K562 (cell line): Measurements from ENCODE around the gene CDKN2B.

Experiments
- ELF1 ChIP-seq: fragments of 200-800 bp; sonication (Bioruptor generic); IDR thresholded peaks from 2 replicates; pipeline ENCODE4 v1.6.1; 2016; ENCODE audit warnings: missing genetic modification characterization, missing compliant biosample characterization
- EP300 ChIP-seq: IDR thresholded peaks from 2 replicates; pipeline ENCODE4 v1.6.1; 2012; ENCODE audit warnings: low read length, improper control_type of control experiment
- EZH2 ChIP-seq: IDR thresholded peaks from 2 replicates; pipeline ENCODE4 v1.6.1; 2012; ENCODE audit warnings: low read depth, mild to moderate bottlenecking, inconsistent platforms, low read length, borderline replicate concordance
- KLF6 ChIP-seq: fragments of 250-450 bp; sonication (Bioruptor Pico); IDR thresholded peaks from 2 replicates; pipeline ENCODE4 v1.4.0; 2020; ENCODE audit warnings: mild to moderate bottlenecking, moderate library complexity, borderline replicate concordance
- MEF2A ChIP-seq: IDR thresholded peaks from 2 replicates; pipeline ENCODE4 v1.6.1; 2011; ENCODE audit warnings: low read depth, mild to moderate bottlenecking, low read length, moderate library complexity; ENCODE audit not compliant: control insufficient read depth
- MYC ChIP-seq, 2 experiments: fragments of 250-450 bp in 1 of 2; sonication (Bioruptor Pico) in 1 of 2; IDR thresholded peaks; 2 replicates each; pipeline versions ENCODE4 v1.5.1 to v1.6.1; 2012 to 2021; ENCODE audit warnings: low read depth in 2 of 2, borderline replicate concordance in 1 of 2, improper control_type of control experiment in 1 of 2, low read length in 1 of 2, mild to moderate bottlenecking in 1 of 2, moderate library complexity in 1 of 2
- NRF1 ChIP-seq, 2 experiments: fragments of 450-650 bp; IDR thresholded peaks in 1 of 2; conservative IDR thresholded peaks in 1 of 2; 2 replicates each; pipeline ENCODE4 v1.6.1; 2014; ENCODE audit warnings: mild to moderate bottlenecking in 2 of 2
- POLR2A ChIP-seq: fragments of 450-650 bp; conservative IDR thresholded peaks from 2 replicates; pipeline ENCODE4 v1.6.1; 2016
- RAD51 ChIP-seq: fragments of 450-650 bp; IDR thresholded peaks from 2 replicates; pipeline ENCODE4 v1.7.1; 2016; ENCODE audit warnings: low read depth, mild to moderate bottlenecking, borderline replicate concordance
- SNRNP70 ChIP-seq: fragments of 200-400 bp; formaldehyde crosslinking; optimal IDR thresholded peaks from 2 replicates; pipeline ENCODE3; 2017; ENCODE audit warnings: low read depth, low read length
- ZNF444 ChIP-seq: fragments of 250-450 bp; sonication (Bioruptor Pico); IDR thresholded peaks from 2 replicates; pipeline ENCODE4 v1.4.0; 2020; ENCODE audit warnings: mild to moderate bottlenecking, moderate library complexity
- TF ChIP-seq, protein P1 (sequence below): IDR thresholded peaks from 3 replicates; pipeline ENCODE4 v1.6.1; 2011; ENCODE audit warnings: borderline replicate concordance, mild to moderate bottlenecking, moderate library complexity; ENCODE audit not compliant: insufficient read length; ENCODE audit errors: extremely low read depth
- TF ChIP-seq, protein P2 (sequence below), 3 experiments: IDR thresholded peaks in 2 of 3; conservative IDR thresholded peaks in 1 of 3; 2 replicates each; pipeline ENCODE4 v1.5.1; 2011 to 2012; ENCODE audit warnings: low read length in 3 of 3, mild to moderate bottlenecking in 3 of 3, control low read depth in 2 of 3, improper control_type of control experiment in 1 of 3, inconsistent platforms in 1 of 3, low read depth in 1 of 3, mixed read lengths in 1 of 3, moderate library complexity in 1 of 3; ENCODE audit not compliant: insufficient read depth in 2 of 3

DNA sequence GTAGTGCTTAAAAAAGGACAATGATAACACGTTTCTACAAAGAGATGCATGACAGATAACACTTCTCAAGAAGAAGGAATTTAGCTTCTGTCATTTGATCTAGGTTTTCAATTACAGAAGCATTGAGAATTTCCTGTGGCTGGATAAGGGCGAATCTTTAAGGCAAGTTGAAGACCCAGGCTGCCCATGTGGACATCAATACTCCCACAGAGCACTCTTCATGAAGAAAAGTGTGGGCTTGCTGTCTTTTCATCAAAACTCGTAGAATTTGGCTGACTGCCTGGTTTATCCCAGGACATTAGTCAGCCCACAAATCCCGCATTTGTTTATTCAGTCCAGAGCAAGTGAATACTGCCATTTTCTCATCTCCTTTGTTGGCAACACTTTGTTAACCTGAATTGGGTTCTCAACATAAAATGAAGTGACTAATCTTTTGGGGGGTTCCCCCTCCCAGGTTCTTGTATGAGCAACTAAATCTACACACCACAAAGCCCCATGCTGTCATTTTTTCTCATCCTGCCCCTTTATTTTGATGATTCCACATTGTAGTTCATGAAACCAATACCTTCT, 43.4 kb upstream of the CDKN2B start:
- TF ChIP-seq, protein P1, sequence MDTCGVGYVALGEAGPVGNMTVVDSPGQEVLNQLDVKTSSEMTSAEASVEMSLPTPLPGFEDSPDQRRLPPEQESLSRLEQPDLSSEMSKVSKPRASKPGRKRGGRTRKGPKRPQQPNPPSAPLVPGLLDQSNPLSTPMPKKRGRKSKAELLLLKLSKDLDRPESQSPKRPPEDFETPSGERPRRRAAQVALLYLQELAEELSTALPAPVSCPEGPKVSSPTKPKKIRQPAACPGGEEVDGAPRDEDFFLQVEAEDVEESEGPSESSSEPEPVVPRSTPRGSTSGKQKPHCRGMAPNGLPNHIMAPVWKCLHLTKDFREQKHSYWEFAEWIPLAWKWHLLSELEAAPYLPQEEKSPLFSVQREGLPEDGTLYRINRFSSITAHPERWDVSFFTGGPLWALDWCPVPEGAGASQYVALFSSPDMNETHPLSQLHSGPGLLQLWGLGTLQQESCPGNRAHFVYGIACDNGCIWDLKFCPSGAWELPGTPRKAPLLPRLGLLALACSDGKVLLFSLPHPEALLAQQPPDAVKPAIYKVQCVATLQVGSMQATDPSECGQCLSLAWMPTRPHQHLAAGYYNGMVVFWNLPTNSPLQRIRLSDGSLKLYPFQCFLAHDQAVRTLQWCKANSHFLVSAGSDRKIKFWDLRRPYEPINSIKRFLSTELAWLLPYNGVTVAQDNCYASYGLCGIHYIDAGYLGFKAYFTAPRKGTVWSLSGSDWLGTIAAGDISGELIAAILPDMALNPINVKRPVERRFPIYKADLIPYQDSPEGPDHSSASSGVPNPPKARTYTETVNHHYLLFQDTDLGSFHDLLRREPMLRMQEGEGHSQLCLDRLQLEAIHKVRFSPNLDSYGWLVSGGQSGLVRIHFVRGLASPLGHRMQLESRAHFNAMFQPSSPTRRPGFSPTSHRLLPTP: no peak
- TF ChIP-seq MEF2A (no peak), ZNF444 (no peak), POLR2A (no peak), KLF6 (CRISPR knock-in tag) (no peak), EZH2 (no peak), SNRNP70 (no peak), NRF1 (conservative IDR thresholded peaks at IDR 0.05 in 1 of 2, IDR thresholded peaks at IDR 0.05 in 1 of 2) (no peak), RAD51 (no peak), ELF1 (no peak), EP300 (no peak), MYC (IDR thresholded peaks at IDR 0.05; ENCODE audit: low read depth, low read length) (no peak), MYC (CRISPR knock-in tag; IDR thresholded peaks at IDR 0.05; ENCODE audit: borderline replicate concordance, low read depth) (no peak)
- TF ChIP-seq, protein P2, sequence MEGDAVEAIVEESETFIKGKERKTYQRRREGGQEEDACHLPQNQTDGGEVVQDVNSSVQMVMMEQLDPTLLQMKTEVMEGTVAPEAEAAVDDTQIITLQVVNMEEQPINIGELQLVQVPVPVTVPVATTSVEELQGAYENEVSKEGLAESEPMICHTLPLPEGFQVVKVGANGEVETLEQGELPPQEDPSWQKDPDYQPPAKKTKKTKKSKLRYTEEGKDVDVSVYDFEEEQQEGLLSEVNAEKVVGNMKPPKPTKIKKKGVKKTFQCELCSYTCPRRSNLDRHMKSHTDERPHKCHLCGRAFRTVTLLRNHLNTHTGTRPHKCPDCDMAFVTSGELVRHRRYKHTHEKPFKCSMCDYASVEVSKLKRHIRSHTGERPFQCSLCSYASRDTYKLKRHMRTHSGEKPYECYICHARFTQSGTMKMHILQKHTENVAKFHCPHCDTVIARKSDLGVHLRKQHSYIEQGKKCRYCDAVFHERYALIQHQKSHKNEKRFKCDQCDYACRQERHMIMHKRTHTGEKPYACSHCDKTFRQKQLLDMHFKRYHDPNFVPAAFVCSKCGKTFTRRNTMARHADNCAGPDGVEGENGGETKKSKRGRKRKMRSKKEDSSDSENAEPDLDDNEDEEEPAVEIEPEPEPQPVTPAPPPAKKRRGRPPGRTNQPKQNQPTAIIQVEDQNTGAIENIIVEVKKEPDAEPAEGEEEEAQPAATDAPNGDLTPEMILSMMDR (IDR thresholded peaks at IDR 0.05 in 2 of 3, conservative IDR thresholded peaks at IDR 0.05 in 1 of 3; ENCODE audit: insufficient read depth in 2 of 3, low read depth in 1 of 3, low read length in 3 of 3): no peak
